Neural progenitor cell (in vitro differentiated cells): ENCODE measurements around the gene TPI1.
"Not testable (repeated sequence)": the region's sequence is repeated elsewhere in the genome, so short reads cannot be mapped to it uniquely, and the experiment has no call there.

ENCODE experiments used
- CTCF ChIP-seq: fragments of 200-600 bp; sonication (generic); IDR thresholded peaks from 2 replicates; pipeline ENCODE4 v1.5.1; 2017; ENCODE audit warnings: antibody characterized with exemption, mild to moderate bottlenecking
- EZH2 ChIP-seq: fragments of 200-600 bp; sonication (generic); IDR thresholded peaks from 2 replicates; pipeline ENCODE4 v1.6.1; 2017; ENCODE audit warnings: antibody characterized with exemption, mild to moderate bottlenecking, moderate library complexity

DNA sequence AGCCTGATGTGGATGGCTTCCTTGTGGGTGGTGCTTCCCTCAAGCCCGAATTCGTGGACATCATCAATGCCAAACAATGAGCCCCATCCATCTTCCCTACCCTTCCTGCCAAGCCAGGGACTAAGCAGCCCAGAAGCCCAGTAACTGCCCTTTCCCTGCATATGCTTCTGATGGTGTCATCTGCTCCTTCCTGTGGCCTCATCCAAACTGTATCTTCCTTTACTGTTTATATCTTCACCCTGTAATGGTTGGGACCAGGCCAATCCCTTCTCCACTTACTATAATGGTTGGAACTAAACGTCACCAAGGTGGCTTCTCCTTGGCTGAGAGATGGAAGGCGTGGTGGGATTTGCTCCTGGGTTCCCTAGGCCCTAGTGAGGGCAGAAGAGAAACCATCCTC is 3.0 kb downstream of the TPI1 start:
- not testable (repeated sequence) for TF ChIP-seq CTCF, EZH2
